Fibroblast of skin of right quadriceps (primary cell): ENCODE data around the gene CCDC157.
A peak's percentile ranks its signal among the peaks of the same experiment; 100 is the strongest.

Source experiments
- DNase-seq: peaks from one replicate; pipeline ENCODE4 v3.0.0-alpha.2; 2013

Gene CCDC157

DNA sequence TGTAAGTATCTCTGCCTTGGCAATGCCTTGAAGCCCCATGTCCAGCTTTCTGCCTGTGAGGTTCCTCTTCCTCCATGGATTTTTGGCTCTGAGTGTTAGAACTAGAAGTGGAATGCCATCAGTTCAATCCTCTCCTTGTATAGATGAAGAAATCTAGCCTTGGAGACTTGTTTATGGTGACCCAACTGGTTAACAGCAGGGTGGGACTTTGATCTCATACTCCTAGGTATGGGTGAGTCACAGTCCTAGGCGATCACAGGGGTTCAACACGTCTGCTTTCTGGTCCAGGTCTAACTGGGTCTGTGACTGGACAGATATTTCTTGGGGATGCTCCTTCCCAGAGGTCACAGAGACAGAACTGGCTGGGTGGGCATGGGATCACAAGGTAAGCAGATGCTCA is 59.6 kb downstream of the CCDC157 start:
- no peak for DNase-seq

GRCh38 chr22:30416837-30417236 is 60.0 kb downstream of the CCDC157 start:
- DNase-seq, result no peak

- DNase-seq, result peak; percentile 85
Measured at GRCh38 chr22:30420347-30421125, 63.7 kb downstream of the CCDC157 start.

GRCh38 chr22:30421695-30422480 is 65.1 kb downstream of the CCDC157 start:
- no peak for DNase-seq

DNA sequence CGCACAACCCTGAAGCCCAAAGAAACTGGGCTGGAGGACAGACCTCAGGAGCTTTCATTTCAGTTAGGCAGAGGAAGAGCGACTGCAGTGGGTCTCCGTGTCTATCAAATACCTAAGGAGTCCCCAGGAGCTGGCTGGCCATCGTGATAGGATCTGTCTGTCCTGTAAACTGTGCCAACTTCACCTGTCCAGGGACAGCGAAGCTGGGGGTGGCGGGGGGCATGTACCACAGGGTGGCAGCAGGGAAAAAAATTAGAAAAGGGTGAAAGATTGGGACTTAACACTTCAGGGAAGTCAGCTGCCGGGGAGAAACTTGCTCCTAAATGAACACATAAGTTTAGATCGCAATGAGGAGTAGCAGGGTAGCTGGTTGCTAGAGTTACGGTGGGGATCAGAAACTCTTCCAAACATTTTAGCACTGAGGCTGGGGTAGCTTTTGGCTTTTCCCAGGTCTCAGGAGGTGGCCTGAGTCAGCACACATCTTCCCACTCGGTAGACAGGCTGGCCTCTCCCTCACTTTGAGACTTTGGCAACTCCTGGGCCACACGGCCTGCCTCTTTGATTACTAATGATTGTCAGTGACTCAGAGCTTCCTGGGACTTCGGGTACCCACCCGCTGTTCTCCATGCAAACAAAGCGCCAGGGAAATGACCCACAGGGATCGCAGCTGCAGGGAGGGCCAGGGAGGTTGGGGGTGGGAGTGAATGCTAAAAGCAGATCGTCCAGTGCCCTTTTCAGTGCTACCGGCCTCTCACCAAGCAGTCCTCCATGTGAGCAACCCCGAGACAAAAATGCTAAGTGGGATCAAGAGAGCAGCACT is 65.9 kb downstream of the CCDC157 start:
- DNase-seq, result peak; percentile 93

DNA sequence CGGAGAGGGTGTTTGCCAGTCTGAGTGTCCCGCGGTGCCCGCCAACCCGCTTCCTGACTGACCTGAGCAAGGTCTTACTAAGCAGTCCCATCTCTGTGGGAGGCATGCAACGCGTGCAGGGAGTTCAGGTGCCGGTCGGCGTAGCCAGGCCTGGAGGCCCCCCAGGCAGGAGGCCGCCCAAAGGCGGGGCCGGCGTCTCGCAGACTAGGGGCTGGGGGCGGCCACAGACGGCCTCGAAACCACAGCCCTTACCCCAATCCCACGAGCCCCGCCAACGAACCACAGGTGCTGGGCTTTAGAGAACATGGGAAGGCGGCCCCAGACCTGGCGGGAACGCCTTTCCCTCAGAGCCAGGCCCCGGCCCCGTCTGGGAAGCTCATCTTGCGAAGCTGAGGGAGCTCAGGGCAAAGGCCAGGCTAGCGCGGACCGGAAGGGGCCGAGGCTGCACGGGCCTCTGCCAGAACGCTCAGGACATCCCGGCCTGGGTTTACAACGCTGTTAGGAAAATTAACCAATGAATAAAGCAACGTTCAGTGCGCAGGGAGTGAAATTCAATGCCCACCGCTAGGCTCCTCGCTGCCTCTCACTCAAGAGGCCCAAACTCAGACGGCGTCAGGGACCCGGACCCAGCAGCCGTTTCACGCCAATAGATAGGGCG is 66.6 kb downstream of the CCDC157 start:
- no peak for DNase-seq

- peak; percentile 100 for DNase-seq
Measured at GRCh38 chr22:30423959-30424533, 67.2 kb downstream of the CCDC157 start.

- DNase-seq, result peak; percentile 42
Measured at GRCh38 chr22:30424534-30425326, 67.9 kb downstream of the CCDC157 start.

- DNase-seq, result no peak
Measured at GRCh38 chr22:30425327-30425615, 68.5 kb downstream of the CCDC157 start.

DNA sequence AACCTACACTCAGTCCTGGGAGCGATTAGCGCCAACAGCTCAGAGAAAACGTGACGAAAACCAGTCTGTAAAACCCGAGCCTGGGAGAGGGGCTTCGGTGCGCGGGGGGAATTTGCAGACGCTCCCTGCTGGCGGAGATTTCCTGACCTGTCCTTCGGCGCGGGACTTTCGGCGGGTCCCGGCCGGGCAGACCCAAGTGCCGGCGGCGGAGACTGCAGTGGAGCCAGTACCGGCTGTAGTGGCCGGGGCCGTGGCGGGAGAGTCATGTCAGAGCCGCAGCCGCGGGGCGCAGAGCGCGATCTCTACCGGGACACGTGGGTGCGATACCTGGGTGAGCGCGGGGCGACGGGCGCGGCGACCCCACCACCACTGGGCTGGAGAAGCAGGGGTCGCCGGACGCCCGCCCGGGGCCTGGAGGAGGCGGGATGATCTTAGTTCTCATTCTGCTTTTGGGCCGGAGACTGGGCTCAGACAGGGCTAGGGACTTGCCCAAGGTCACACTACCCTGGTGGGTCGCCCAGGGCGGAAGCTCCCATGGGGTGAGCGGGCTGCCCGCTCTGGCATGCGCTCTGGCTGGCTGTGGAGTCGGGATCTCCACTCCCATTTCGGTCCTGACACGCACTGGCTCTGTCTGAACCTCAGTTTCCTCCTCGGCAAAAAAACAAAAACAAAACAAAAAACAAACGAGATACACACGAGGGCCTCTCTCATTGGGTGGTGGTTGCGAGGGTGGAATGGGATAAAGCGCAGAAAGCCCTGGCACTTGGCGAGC is 69.0 kb downstream of the CCDC157 start, which contains the start of gene MTFP1:
Gene MTFP1, plus strand, starts transcription at position 153 of the 772 bp plus-strand sequence. Its CDS starts 112 bp downstream, at position 265.
- peak; percentile 70 for DNase-seq
